Esophagus squamous epithelium (tissue), 4 donors: ENCODE results near the gene MRPL52.

Experiments
- POLR2A ChIP-seq, 4 donors: fragments of 450-650 bp; IDR thresholded peaks; one replicate each; pipeline ENCODE4 v1.6.1; 2017; ENCODE audit warnings: antibody characterized with exemption in 4 of 4, mild to moderate bottlenecking in 4 of 4, moderate library complexity in 3 of 4
- TF ChIP-seq, protein P1 (sequence below), 6 experiments: fragments of 450-650 bp in 4 of 6; fragments of 200-600 bp in 2 of 6; sonication (generic) in 2 of 6; IDR thresholded peaks; one replicate each; pipeline ENCODE4 v1.5.1; 2016 to 2019; ENCODE audit warnings: antibody characterized with exemption in 6 of 6, mild to moderate bottlenecking in 4 of 6, moderate library complexity in 4 of 6

DNA sequence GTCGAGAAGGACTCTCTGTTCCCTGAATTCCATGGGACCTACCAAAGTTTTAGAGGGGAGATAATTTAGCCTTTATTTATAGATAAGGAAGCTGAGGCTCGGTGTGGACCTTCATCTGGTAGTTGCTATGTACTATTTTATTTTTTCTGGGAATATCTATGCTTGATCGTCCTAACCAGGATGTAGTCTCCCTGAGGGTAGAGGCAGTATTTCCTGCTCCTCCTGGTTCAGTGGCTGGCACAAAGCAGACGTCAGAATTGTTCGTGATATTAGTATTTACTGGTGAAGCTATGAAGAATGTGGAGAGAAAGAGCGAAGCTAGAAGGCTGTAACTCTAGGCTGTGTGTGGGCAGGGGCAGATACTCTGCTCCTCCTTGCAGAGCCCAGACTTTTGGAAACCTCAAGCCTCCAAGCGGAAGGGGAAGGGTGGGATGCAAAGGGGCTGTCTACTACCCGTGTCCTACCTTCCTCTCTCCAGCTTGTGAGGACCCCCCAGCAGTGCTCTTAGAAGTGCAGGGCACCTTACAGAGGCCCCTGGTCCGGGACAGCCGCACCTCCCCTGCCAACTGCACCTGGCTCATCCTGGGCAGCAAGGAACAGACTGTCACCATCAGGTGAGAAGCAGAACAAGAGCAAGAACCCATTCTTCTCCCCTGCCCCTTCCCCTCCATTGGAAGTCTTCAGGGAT, 43.3 kb downstream of the MRPL52 start:
- TF ChIP-seq, protein P1, sequence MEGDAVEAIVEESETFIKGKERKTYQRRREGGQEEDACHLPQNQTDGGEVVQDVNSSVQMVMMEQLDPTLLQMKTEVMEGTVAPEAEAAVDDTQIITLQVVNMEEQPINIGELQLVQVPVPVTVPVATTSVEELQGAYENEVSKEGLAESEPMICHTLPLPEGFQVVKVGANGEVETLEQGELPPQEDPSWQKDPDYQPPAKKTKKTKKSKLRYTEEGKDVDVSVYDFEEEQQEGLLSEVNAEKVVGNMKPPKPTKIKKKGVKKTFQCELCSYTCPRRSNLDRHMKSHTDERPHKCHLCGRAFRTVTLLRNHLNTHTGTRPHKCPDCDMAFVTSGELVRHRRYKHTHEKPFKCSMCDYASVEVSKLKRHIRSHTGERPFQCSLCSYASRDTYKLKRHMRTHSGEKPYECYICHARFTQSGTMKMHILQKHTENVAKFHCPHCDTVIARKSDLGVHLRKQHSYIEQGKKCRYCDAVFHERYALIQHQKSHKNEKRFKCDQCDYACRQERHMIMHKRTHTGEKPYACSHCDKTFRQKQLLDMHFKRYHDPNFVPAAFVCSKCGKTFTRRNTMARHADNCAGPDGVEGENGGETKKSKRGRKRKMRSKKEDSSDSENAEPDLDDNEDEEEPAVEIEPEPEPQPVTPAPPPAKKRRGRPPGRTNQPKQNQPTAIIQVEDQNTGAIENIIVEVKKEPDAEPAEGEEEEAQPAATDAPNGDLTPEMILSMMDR (IDR thresholded peaks at IDR 0.05): no peak
- no peak for TF ChIP-seq POLR2A (IDR thresholded peaks at IDR 0.05)
